Memory B cell (primary cell): ENCODE measurements around the gene PAX2.

Experiments
- ATAC-seq: fragments of 150-1000 bp; cut with Tn5 transposase; 2 replicates; pipeline ENCODE4 v1.10.0; 2021; ENCODE audit warnings: low read depth, mild to moderate bottlenecking, moderate library complexity
- DNase-seq, 2 donors: peaks; one replicate each; pipeline ENCODE4 v3.0.0; 2022; ENCODE audit warnings: low spot score in 2 of 2
- H3K27ac Mint-ChIP-seq: one replicate; pipeline ENCODE4 v1.8.0; 2022; ENCODE audit warnings: mild to moderate bottlenecking, moderate library complexity, mixed read lengths
- H3K27me3 Mint-ChIP-seq: one replicate; pipeline ENCODE4 v1.8.0; 2022; ENCODE audit warnings: mixed read lengths
- H3K36me3 Mint-ChIP-seq: one replicate; pipeline ENCODE4 v1.8.0; 2022; ENCODE audit warnings: mild to moderate bottlenecking, mixed read lengths
- H3K4me1 Mint-ChIP-seq: one replicate; pipeline ENCODE4 v1.8.0; 2022; ENCODE audit warnings: mixed read lengths
- H3K4me3 Mint-ChIP-seq: one replicate; pipeline ENCODE4 v1.8.0; 2022; ENCODE audit warnings: mild to moderate bottlenecking, moderate library complexity, mixed read lengths
- H3K9me3 Mint-ChIP-seq: one replicate; pipeline ENCODE4 v1.8.0; 2022; ENCODE audit warnings: mixed read lengths

PAX2 gene

GRCh38 chr10:100748231-100749058, 3.1 kb downstream of the PAX2 start:
- ATAC-seq, result no peak

GRCh38 chr10:100749059-100749308, 3.6 kb downstream of the PAX2 start:
- no peak for DNase-seq
- peaks cover 18% of the 10 kb centered on the region for H3K4me1 Mint-ChIP-seq
- H3K4me3 Mint-ChIP-seq, result no peak overlapping the region
- no peaks in the 10 kb centered on the region for H3K9me3 Mint-ChIP-seq
- H3K27ac Mint-ChIP-seq, result no peak overlapping the region
- H3K36me3 Mint-ChIP-seq, result no peaks in the 10 kb centered on the region
- H3K27me3 Mint-ChIP-seq, result peaks cover 25% of the 10 kb centered on the region
- no peak for ATAC-seq

More at GRCh38 chr10:100748231-100749058, 3.1 kb downstream of the PAX2 start:
- Mint-ChIP-seq H3K4me1 (peaks cover 23% of the 10 kb centered on the region), H3K27ac (no peak overlapping the region), H3K4me3 (peak overlapping the region; percentile 19), H3K9me3 (no peaks in the 10 kb centered on the region), H3K27me3 (peaks cover 27% of the 10 kb centered on the region), H3K36me3 (no peaks in the 10 kb centered on the region)
- DNase-seq, result no peak

- Mint-ChIP-seq H3K27me3 (peaks cover 23% of the 10 kb centered on the region), H3K9me3 (no peaks in the 10 kb centered on the region), H3K4me1 (peaks cover 14% of the 10 kb centered on the region), H3K4me3 (no peak overlapping the region), H3K36me3 (no peaks in the 10 kb centered on the region), H3K27ac (no peak overlapping the region)
- ATAC-seq, result no peak
- DNase-seq, result no peak
Observed at GRCh38 chr10:100749309-100750217, 4.2 kb downstream of the PAX2 start.

GRCh38 chr10:100750291-100751210, 5.2 kb downstream of the PAX2 start:
- Mint-ChIP-seq H3K4me3 (no peak overlapping the region), H3K27me3 (peaks cover 23% of the 10 kb centered on the region), H3K27ac (no peak overlapping the region), H3K9me3 (no peaks in the 10 kb centered on the region), H3K36me3 (no peaks in the 10 kb centered on the region), H3K4me1 (peaks cover 14% of the 10 kb centered on the region)
- DNase-seq (no peak), ATAC-seq (no peak)

GRCh38 chr10:100751211-100751933, 6.0 kb downstream of the PAX2 start:
- DNase-seq (no peak), ATAC-seq (no peak)
- Mint-ChIP-seq H3K4me3 (no peak overlapping the region), H3K27me3 (peaks cover 24% of the 10 kb centered on the region), H3K4me1 (peaks cover 10% of the 10 kb centered on the region), H3K9me3 (no peaks in the 10 kb centered on the region), H3K27ac (no peak overlapping the region), H3K36me3 (no peaks in the 10 kb centered on the region)

- H3K9me3 Mint-ChIP-seq, result no peaks in the 10 kb centered on the region
- ATAC-seq, result no peak
- no peaks in the 10 kb centered on the region for H3K36me3 Mint-ChIP-seq
Observed at GRCh38 chr10:100755821-100756220, 10.4 kb downstream of the PAX2 start.

GRCh38 chr10:100759331-100759730, 13.9 kb downstream of the PAX2 start:
- peaks cover 42% of the 10 kb centered on the region for H3K27me3 Mint-ChIP-seq
- no peak overlapping the region for H3K27ac Mint-ChIP-seq
- no peaks in the 10 kb centered on the region for H3K9me3 Mint-ChIP-seq
- no peak overlapping the region for H3K4me3 Mint-ChIP-seq
- DNase-seq, result no peak
- ATAC-seq, result no peak
- no peaks in the 10 kb centered on the region for H3K36me3 Mint-ChIP-seq
- H3K4me1 Mint-ChIP-seq, result no peaks in the 10 kb centered on the region

More at GRCh38 chr10:100755821-100756220, 10.4 kb downstream of the PAX2 start:
- DNase-seq, result no peak
- Mint-ChIP-seq H3K4me1 (no peaks in the 10 kb centered on the region), H3K27ac (no peak overlapping the region), H3K4me3 (no peak overlapping the region), H3K27me3 (peaks cover 42% of the 10 kb centered on the region)

- Mint-ChIP-seq H3K9me3 (no peaks in the 10 kb centered on the region), H3K27me3 (peaks cover 43% of the 10 kb centered on the region), H3K4me1 (no peaks in the 10 kb centered on the region), H3K27ac (no peak overlapping the region), H3K4me3 (no peak overlapping the region), H3K36me3 (no peaks in the 10 kb centered on the region)
- DNase-seq (no peak), ATAC-seq (no peak)
Observed at GRCh38 chr10:100760726-100761125, 15.3 kb downstream of the PAX2 start.

GRCh38 chr10:100761191-100761590, 15.8 kb downstream of the PAX2 start:
- H3K27ac Mint-ChIP-seq, result no peak overlapping the region
- DNase-seq (no peak), ATAC-seq (no peak)
- H3K27me3 Mint-ChIP-seq, result peaks cover 43% of the 10 kb centered on the region
- H3K36me3 Mint-ChIP-seq, result no peaks in the 10 kb centered on the region
- no peaks in the 10 kb centered on the region for H3K9me3 Mint-ChIP-seq
- no peaks in the 10 kb centered on the region for H3K4me1 Mint-ChIP-seq
- H3K4me3 Mint-ChIP-seq, result no peak overlapping the region

GRCh38 chr10:100763043-100763747, 17.8 kb downstream of the PAX2 start:
- DNase-seq, result no peak
- ATAC-seq, result no peak
- H3K9me3 Mint-ChIP-seq, result no peaks in the 10 kb centered on the region
- no peak overlapping the region for H3K27ac Mint-ChIP-seq
- no peaks in the 10 kb centered on the region for H3K4me1 Mint-ChIP-seq
- peaks cover 38% of the 10 kb centered on the region for H3K27me3 Mint-ChIP-seq
- H3K36me3 Mint-ChIP-seq, result no peaks in the 10 kb centered on the region
- H3K4me3 Mint-ChIP-seq, result no peak overlapping the region

- no peaks in the 10 kb centered on the region for H3K9me3 Mint-ChIP-seq
- no peak overlapping the region for H3K27ac Mint-ChIP-seq
- no peaks in the 10 kb centered on the region for H3K4me1 Mint-ChIP-seq
- H3K4me3 Mint-ChIP-seq, result no peak overlapping the region
- peaks cover 13% of the 10 kb centered on the region for H3K27me3 Mint-ChIP-seq
- DNase-seq (no peak), ATAC-seq (no peak)
- no peaks in the 10 kb centered on the region for H3K36me3 Mint-ChIP-seq
Observed at GRCh38 chr10:100766693-100767421, 21.5 kb downstream of the PAX2 start.

- H3K27ac Mint-ChIP-seq, result no peak overlapping the region
- no peak overlapping the region for H3K4me3 Mint-ChIP-seq
- H3K36me3 Mint-ChIP-seq, result no peaks in the 10 kb centered on the region
- DNase-seq (no peak), ATAC-seq (no peak)
- peaks cover 13% of the 10 kb centered on the region for H3K27me3 Mint-ChIP-seq
- no peaks in the 10 kb centered on the region for H3K4me1 Mint-ChIP-seq
- H3K9me3 Mint-ChIP-seq, result no peaks in the 10 kb centered on the region
Observed at GRCh38 chr10:100767422-100767775, 22.0 kb downstream of the PAX2 start.
